Osteocyte (in vitro differentiated cells): ENCODE data around the gene FOXK1. TPM values are rescaled to one million over a fixed set of nuclear protein-coding genes. Genes with fewer than 3 reads are reported as not detected.

Source experiments
- DNase-seq: peaks from one replicate; pipeline ENCODE4 v3.0.0; 2021; ENCODE audit warnings: mixed read lengths; ENCODE audit not compliant: unreplicated experiment; ENCODE audit errors: extremely low spot score
- H3K27ac Mint-ChIP-seq: one replicate; pipeline ENCODE4 v1.8.0; 2021; ENCODE audit warnings: mild to moderate bottlenecking, mixed read lengths; ENCODE audit not compliant: unreplicated experiment
- H3K27me3 Mint-ChIP-seq: one replicate; pipeline ENCODE4 v1.8.0; 2021; ENCODE audit warnings: mixed read lengths; ENCODE audit not compliant: unreplicated experiment
- H3K36me3 Mint-ChIP-seq: one replicate; pipeline ENCODE4 v1.8.0; 2021; ENCODE audit warnings: mixed read lengths; ENCODE audit not compliant: unreplicated experiment
- H3K4me1 Mint-ChIP-seq: one replicate; pipeline ENCODE4 v1.8.0; 2021; ENCODE audit warnings: mixed read lengths; ENCODE audit not compliant: unreplicated experiment
- H3K4me3 Mint-ChIP-seq: one replicate; pipeline ENCODE4 v1.8.0; 2021; ENCODE audit warnings: mild to moderate bottlenecking, moderate library complexity, mixed read lengths; ENCODE audit not compliant: unreplicated experiment
- H3K9me3 Mint-ChIP-seq: one replicate; pipeline ENCODE4 v1.8.0; 2021; ENCODE audit warnings: mixed read lengths; ENCODE audit not compliant: unreplicated experiment
- CTCF ChIP-seq: fragments of 200-600 bp; sonication (generic); IDR thresholded peaks from 2 replicates; pipeline ENCODE4 v1.5.0; 2021; ENCODE audit warnings: antibody characterized with exemption, mild to moderate bottlenecking, moderate library complexity
- long read RNA-seq: library from polyadenylated mRNA; unstranded; transcript quantifications from one replicate; pipeline ENCODE4 v2.0.0, GENCODE V29; 2021
- total RNA-seq: library from RNA; stranded (reverse); gene quantifications from 2 replicates; pipeline ENCODE4 v1.2.1, GENCODE V29; 2021

Gene FOXK1
- 56.2 and 63.1 TPM in 2 replicates for total RNA-seq
- long read RNA-seq, partial matches to known transcripts, result 0 of 8 reads
- long read RNA-seq, other reads (novel, unspliced or antisense), result 8 of 8 reads

DNA sequence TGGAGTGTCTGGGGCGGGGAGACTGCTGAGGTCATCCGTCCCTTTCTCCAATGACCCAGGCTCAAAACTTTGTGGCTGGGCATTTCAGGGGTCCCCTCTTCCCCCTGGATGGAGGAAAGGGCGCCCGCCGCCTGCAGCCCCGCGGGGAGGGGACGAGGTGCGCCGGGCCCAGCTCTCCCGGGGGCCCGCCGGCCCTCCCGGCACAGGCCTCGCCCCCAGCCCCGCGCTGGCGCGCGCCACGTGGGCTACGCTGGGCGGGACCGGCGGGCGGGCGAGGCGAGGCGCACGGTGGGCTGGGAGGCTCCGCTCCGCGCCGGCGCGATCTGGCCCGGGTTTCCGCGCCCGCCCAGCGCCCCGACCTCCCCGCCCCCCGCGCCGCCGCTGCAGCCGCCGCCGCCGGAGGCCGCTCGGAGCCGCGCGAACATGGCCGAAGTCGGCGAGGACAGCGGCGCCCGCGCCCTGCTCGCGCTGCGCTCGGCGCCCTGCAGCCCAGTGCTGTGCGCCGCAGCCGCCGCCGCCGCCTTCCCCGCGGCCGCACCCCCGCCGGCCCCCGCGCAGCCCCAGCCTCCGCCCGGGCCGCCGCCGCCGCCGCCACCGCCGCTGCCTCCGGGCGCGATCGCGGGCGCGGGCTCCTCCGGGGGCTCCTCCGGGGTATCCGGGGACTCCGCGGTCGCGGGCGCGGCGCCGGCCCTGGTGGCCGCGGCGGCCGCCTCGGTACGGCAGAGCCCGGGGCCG is at the start of gene FOXK1:
FOXK1 (plus strand) TSS at position 410 of the 735 bp plus-strand sequence; CDS start at position 424, 14 bp downstream.
- Mint-ChIP-seq H3K27ac (peak within 1 kb of the TSS; percentile 88), H3K36me3 (no peaks in the 10 kb centered on the region), H3K4me3 (peak within 1 kb of the TSS; percentile 83), H3K9me3 (no peaks in the 10 kb centered on the region), H3K4me1 (peaks cover 28% of the 10 kb centered on the region), H3K27me3 (no peaks in the 10 kb centered on the region)
- DNase-seq, result peak; percentile 94
- TF ChIP-seq CTCF, result no peak

GRCh38 chr7:4633012-4633411 is 49.1 kb upstream of the FOXK1 start:
- Mint-ChIP-seq H3K4me3 (no peak overlapping the region), H3K9me3 (no peaks in the 10 kb centered on the region), H3K36me3 (no peaks in the 10 kb centered on the region), H3K27me3 (no peaks in the 10 kb centered on the region), H3K27ac (no peak overlapping the region), H3K4me1 (peaks cover 14% of the 10 kb centered on the region)
- TF ChIP-seq CTCF, result no peak
- no peak for DNase-seq

- Mint-ChIP-seq H3K4me3 (no peak overlapping the region), H3K36me3 (no peaks in the 10 kb centered on the region), H3K27ac (no peak overlapping the region), H3K9me3 (no peaks in the 10 kb centered on the region), H3K4me1 (peaks cover 14% of the 10 kb centered on the region), H3K27me3 (no peaks in the 10 kb centered on the region)
- no peak for TF ChIP-seq CTCF
- no peak for DNase-seq
Measured at GRCh38 chr7:4634166-4634565, 47.9 kb upstream of the FOXK1 start.

- Mint-ChIP-seq H3K4me3 (no peak overlapping the region), H3K9me3 (no peaks in the 10 kb centered on the region), H3K27me3 (no peaks in the 10 kb centered on the region), H3K27ac (no peak overlapping the region), H3K4me1 (peaks cover 8% of the 10 kb centered on the region), H3K36me3 (no peaks in the 10 kb centered on the region)
- TF ChIP-seq CTCF, result no peak
- DNase-seq, result no peak
Measured at GRCh38 chr7:4638781-4639575, 43.1 kb upstream of the FOXK1 start.

DNA sequence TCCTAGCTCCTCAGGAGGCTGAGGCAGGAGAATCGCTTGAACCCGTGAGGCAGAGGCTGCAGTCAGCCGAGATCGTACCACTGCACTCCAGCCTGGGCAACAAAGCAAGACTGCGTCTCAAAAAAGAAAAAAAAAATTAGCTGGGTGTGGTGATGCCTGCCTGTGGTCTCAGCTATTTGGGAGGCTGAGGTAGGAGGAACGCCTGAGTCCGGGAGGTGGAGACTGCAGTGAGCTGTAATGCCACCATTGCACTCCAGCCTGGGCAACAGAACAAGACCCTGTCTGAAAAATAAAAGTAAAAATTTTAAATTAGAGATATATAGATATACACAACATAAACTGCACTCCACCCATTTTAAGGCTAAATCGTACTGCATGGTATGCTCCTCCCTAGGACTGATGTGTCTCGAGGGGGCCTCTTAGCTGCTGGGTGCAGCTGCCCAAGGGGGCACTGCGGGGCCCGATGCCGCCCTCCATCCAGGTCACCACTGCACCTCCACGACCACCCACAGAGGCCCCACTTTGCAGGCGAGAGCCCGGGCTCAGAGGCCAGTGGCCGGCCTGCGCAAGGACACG is 40.9 kb upstream of the FOXK1 start:
- no peaks in the 10 kb centered on the region for H3K27me3 Mint-ChIP-seq
- peak overlapping the region; percentile 68 for H3K4me3 Mint-ChIP-seq
- no peaks in the 10 kb centered on the region for H3K36me3 Mint-ChIP-seq
- H3K4me1 Mint-ChIP-seq, result peaks cover 8% of the 10 kb centered on the region
- no peak for TF ChIP-seq CTCF
- no peak for DNase-seq
- H3K9me3 Mint-ChIP-seq, result no peaks in the 10 kb centered on the region
- H3K27ac Mint-ChIP-seq, result no peak overlapping the region
